GM12878 (cell line): ENCODE measurements around the gene SLC25A47. TPM values are rescaled to one million over a fixed set of nuclear protein-coding genes. Genes with fewer than 3 reads are reported as not detected.

Experiments
- CEBPB ChIP-seq, 2 experiments: fragments of 150-350 bp in 1 of 2; IDR thresholded peaks; 2 replicates each; pipeline ENCODE4 v1.6.1; 2012 to 2014; ENCODE audit warnings: low read depth in 2 of 2, low read length in 2 of 2, borderline replicate concordance in 1 of 2, inconsistent platforms in 1 of 2
- CUX1 ChIP-seq: IDR thresholded peaks from 2 replicates; pipeline ENCODE4 v1.6.1; 2012; ENCODE audit warnings: improper control_type of control experiment, low read depth, low read length; ENCODE audit not compliant: insufficient replicate concordance
- DPF2 ChIP-seq: fragments of 450-650 bp; IDR thresholded peaks from 2 replicates; pipeline ENCODE4 v1.6.1; 2017; ENCODE audit warnings: mild to moderate bottlenecking
- MYB ChIP-seq: fragments of 150-350 bp; IDR thresholded peaks from 2 replicates; pipeline ENCODE4 v1.6.1; 2014; ENCODE audit warnings: mild to moderate bottlenecking, low read depth, low read length, borderline replicate concordance
- NFYA ChIP-seq: IDR thresholded peaks from 2 replicates; pipeline ENCODE4 v1.6.1; 2011; ENCODE audit warnings: low read depth, mild to moderate bottlenecking, low read length, improper control_type of control experiment, borderline replicate concordance
- PAX5 ChIP-seq: IDR thresholded peaks from 2 replicates; pipeline ENCODE4 v1.6.1; 2011; ENCODE audit warnings: low read depth, low read length, borderline replicate concordance
- RCOR1 ChIP-seq: conservative IDR thresholded peaks from 2 replicates; pipeline ENCODE4 v1.6.1; 2012; ENCODE audit warnings: low read depth, low read length, improper control_type of control experiment
- SIX5 ChIP-seq: IDR thresholded peaks from 2 replicates; pipeline ENCODE4 v1.6.1; 2011; ENCODE audit warnings: mild to moderate bottlenecking, low read depth, low read length, moderate library complexity; ENCODE audit not compliant: severe bottlenecking
- SPI1 ChIP-seq: IDR thresholded peaks from 2 replicates; pipeline ENCODE4 v1.6.1; 2011; ENCODE audit warnings: low read depth, mild to moderate bottlenecking, low read length, moderate library complexity, borderline replicate concordance; ENCODE audit not compliant: insufficient read depth
- SREBF2 ChIP-seq: IDR thresholded peaks from 2 replicates; pipeline ENCODE4 v1.6.1; 2012; ENCODE audit warnings: mild to moderate bottlenecking, low read length
- SUZ12 ChIP-seq: fragments of 200-600 bp; sonication (generic); IDR thresholded peaks from one replicate; pipeline ENCODE4 v1.6.1; 2018; ENCODE audit warnings: antibody characterized with exemption, mild to moderate bottlenecking; ENCODE audit not compliant: unreplicated experiment
- TBL1XR1 ChIP-seq: IDR thresholded peaks from 2 replicates; pipeline ENCODE4 v1.6.1; 2012; ENCODE audit warnings: low read depth, low read length, improper control_type of control experiment
- ZZZ3 ChIP-seq: IDR thresholded peaks from 2 replicates; pipeline ENCODE4 v1.6.1; 2011; ENCODE audit warnings: low read depth; ENCODE audit not compliant: control insufficient read depth, insufficient read length
- polyA plus RNA-seq, 11 experiments: library from polyadenylated mRNA; depleted of rRNA in 4 of 11; unstranded in 6 of 11; stranded (reverse) in 5 of 11; fragments of >200 nt; fragmentation: Nextera tagmentation in 4 of 11; fragmentation: Illumina TruSeq in 1 of 11; extraction: Ambion mirVana in 4 of 11; extraction: Trizol in 1 of 11; gene quantifications; 1 replicate in 1 of 11; 2 replicates in 10 of 11; pipeline versions ENCODE4 v1.2.1 to v1.2.3, GENCODE V29; 2011 to 2016; ENCODE audit warnings: inconsistent platforms in 2 of 11, missing spikeins in 2 of 11, low read depth in 1 of 11
- total RNA-seq, 4 experiments: library from RNA; depleted of rRNA in 3 of 4; stranded (reverse); fragments of >200 nt in 3 of 4; fragmentation: Illumina TruSeq in 1 of 4; extraction: Trizol in 1 of 4; gene quantifications; 2 replicates each; pipeline versions ENCODE4 v1.2.1 to v1.2.3, GENCODE V29; 2013 to 2021
- TF ChIP-seq, protein P1 (sequence below): fragments of 150-350 bp; IDR thresholded peaks from 2 replicates; pipeline ENCODE4 v1.6.1; 2014; ENCODE audit warnings: mild to moderate bottlenecking, low read depth, low read length
- TF ChIP-seq, protein P2 (sequence below): fragments of 450-650 bp; IDR thresholded peaks from 2 replicates; pipeline ENCODE4 v1.6.1; 2016; ENCODE audit warnings: mild to moderate bottlenecking, moderate library complexity, borderline replicate concordance

Gene SLC25A47
- total and polyA plus RNA-seq, 10 of the 15 experiments (the other 5 are each of a cell fraction or from before 2014, with no cell fraction given): 0.14 TPM; not detected in 9

DNA sequence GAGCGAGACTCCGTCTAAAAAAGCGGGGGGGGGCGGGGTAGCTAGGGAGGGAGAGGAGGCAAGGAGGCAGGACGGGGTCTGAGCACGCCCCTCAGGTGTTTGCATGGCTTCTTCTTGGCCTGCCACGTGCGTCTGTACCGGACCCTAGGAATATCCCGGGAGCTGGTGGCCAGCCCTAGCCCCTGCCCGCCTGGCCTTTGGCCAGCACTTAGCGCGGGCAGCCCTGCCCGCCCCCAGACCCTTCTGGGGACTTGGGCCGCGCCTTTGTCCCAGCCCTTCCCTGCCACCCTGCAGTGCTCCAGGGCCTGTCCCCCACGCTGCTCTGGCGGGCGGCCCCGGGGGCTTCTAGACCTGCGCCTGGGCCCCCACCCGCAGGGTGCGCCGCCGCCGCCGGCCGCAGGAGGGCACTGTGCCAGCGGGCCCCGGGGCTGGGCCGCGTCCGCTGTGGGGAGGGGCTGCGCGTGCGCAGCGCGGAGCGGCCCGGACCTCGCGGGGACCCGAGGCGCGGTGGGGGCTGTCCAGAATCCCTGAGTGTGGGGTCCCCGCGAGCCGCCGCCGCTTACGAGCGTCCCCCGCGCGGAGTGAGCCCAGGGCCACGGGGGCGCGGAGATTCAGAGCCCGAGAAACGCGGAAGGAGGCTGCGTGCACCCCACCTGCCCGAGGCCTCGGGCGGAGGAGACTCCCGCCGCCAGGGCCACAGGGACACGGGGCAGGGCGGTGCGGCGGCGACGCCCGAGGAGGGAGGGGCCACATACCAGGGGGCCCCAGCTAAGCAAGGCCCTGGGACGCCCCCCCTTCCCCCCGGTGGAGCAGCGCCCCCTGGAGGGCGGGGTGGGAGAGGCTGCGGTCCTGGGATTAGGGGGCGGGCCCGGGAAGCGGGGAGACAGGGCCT, 37.9 kb upstream of the SLC25A47 start (continued):
- TF ChIP-seq, protein P1, sequence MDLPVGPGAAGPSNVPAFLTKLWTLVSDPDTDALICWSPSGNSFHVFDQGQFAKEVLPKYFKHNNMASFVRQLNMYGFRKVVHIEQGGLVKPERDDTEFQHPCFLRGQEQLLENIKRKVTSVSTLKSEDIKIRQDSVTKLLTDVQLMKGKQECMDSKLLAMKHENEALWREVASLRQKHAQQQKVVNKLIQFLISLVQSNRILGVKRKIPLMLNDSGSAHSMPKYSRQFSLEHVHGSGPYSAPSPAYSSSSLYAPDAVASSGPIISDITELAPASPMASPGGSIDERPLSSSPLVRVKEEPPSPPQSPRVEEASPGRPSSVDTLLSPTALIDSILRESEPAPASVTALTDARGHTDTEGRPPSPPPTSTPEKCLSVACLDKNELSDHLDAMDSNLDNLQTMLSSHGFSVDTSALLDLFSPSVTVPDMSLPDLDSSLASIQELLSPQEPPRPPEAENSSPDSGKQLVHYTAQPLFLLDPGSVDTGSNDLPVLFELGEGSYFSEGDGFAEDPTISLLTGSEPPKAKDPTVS: no peak
- no peak for TF ChIP-seq TBL1XR1
- peak; percentile 89; the same call in 1 of the 2 replicates for TF ChIP-seq DPF2
- no peak for TF ChIP-seq SPI1
- no peak for TF ChIP-seq CUX1
- TF ChIP-seq, protein P2, sequence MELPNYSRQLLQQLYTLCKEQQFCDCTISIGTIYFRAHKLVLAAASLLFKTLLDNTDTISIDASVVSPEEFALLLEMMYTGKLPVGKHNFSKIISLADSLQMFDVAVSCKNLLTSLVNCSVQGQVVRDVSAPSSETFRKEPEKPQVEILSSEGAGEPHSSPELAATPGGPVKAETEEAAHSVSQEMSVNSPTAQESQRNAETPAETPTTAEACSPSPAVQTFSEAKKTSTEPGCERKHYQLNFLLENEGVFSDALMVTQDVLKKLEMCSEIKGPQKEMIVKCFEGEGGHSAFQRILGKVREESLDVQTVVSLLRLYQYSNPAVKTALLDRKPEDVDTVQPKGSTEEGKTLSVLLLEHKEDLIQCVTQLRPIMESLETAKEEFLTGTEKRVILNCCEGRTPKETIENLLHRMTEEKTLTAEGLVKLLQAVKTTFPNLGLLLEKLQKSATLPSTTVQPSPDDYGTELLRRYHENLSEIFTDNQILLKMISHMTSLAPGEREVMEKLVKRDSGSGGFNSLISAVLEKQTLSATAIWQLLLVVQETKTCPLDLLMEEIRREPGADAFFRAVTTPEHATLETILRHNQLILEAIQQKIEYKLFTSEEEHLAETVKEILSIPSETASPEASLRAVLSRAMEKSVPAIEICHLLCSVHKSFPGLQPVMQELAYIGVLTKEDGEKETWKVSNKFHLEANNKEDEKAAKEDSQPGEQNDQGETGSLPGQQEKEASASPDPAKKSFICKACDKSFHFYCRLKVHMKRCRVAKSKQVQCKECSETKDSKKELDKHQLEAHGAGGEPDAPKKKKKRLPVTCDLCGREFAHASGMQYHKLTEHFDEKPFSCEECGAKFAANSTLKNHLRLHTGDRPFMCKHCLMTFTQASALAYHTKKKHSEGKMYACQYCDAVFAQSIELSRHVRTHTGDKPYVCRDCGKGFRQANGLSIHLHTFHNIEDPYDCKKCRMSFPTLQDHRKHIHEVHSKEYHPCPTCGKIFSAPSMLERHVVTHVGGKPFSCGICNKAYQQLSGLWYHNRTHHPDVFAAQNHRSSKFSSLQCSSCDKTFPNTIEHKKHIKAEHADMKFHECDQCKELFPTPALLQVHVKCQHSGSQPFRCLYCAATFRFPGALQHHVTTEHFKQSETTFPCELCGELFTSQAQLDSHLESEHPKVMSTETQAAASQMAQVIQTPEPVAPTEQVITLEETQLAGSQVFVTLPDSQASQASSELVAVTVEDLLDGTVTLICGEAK: no peak
- TF ChIP-seq NFYA: no peak
- TF ChIP-seq ZZZ3: no peak
- TF ChIP-seq RCOR1: no peak
- no peak for TF ChIP-seq SUZ12
- TF ChIP-seq SIX5: no peak
- no peak for TF ChIP-seq SREBF2
- no peak for TF ChIP-seq MYB
- no peak for TF ChIP-seq PAX5
- no peak for TF ChIP-seq CEBPB (IDR thresholded peaks at IDR 0.05; ENCODE audit: borderline replicate concordance in 1 of 2, low read depth in 2 of 2, low read length in 2 of 2)
